ENCODE results near the gene ITGAD.
A peak's percentile ranks its signal among the peaks of the same experiment; 100 is the strongest.

Gene ITGAD
- total RNA-seq, result 0 reads per million in 2 donors

- no peak for DNase-seq
Measured at GRCh38 chr16:31393056-31393455, at the start of gene ITGAD. TSS of gene ITGAD (plus strand) at chr16:31393335. CDS start at chr16:31393361, 26 bp downstream.

- DNase-seq, result no peak
Measured at GRCh38 chr16:31344712-31345111, 48.4 kb upstream of the ITGAD start.

- no peak for DNase-seq
Measured at GRCh38 chr16:31347445-31347844, 45.7 kb upstream of the ITGAD start.

GRCh38 chr16:31348579-31348978 is 44.6 kb upstream of the ITGAD start:
- DNase-seq, result no peak

GRCh38 chr16:31350275-31351005 is 42.7 kb upstream of the ITGAD start:
- peak in 1 of 5 experiments; percentile 30 for DNase-seq

DNA sequence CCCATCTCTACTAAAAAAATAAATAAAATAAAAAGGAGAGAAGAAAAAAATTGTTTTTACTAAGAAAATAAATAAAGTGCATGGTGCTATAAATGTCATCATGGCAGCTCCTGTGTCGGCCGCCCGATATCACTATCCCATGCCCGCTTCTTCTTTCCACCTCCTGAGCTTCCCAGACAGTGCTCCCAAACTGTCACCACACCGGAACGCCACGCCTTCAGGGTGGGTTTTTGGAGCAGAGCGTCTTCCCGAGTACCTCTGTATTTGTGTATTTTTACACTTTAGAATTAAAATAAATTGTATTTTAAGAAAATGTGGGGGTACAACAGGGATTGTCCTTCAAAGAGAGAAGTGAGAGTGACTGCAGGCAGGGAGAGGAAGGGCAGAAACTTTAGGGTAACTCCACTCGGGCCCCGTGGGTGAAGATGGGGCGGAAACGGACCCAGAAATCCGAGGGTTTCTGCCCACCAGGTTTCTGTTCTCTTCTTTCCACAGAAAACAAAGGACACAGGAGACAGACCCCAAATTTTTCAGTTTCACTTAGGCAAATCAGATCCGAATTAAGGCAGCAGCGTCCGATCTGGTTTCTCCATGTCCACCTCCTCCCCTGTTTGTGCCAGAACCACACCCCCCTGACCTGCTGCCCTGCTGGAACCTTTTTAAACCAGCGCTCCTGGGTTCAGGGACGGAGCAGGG is 41.7 kb upstream of the ITGAD start:
- no peak for DNase-seq

GRCh38 chr16:31351942-31352325 is 41.2 kb upstream of the ITGAD start:
- DNase-seq, result no peak

DNA sequence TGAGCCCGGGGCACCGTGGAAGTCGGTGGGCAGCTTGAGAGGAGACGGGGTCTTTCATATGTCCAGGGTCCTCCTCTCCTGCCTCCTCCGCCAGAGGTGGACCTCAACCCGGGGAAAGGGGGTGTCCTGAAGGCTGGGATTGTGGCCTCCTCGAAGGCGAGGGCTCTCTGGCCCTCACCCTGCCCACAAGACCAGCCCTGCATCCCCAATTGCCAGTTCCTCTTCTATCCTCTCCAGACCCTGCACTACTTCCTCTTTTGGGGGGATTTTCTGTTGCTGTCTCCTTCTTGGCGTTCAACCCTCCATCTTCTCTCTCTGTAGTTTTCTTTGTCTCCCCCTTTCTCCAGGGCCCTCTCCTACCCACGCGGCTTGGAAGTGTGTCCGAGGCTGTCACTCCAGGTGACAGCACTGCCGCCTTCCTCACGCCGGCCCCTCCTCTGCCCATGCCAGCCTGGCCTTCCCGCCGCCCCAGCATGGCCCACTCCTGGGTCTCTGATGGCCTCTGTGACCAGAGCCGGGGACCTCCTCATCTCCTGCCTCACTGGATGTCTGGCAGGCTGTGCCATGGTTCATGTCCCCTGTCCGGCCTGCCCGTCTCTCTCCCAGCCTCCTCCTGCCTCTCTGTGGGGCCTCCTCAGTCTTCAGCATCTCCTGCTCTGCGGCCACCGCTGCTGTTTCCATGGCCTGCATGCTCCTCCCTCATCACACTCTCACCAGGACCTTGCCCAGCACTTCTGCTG is 40.6 kb upstream of the ITGAD start:
- DNase-seq, result no peak

DNA sequence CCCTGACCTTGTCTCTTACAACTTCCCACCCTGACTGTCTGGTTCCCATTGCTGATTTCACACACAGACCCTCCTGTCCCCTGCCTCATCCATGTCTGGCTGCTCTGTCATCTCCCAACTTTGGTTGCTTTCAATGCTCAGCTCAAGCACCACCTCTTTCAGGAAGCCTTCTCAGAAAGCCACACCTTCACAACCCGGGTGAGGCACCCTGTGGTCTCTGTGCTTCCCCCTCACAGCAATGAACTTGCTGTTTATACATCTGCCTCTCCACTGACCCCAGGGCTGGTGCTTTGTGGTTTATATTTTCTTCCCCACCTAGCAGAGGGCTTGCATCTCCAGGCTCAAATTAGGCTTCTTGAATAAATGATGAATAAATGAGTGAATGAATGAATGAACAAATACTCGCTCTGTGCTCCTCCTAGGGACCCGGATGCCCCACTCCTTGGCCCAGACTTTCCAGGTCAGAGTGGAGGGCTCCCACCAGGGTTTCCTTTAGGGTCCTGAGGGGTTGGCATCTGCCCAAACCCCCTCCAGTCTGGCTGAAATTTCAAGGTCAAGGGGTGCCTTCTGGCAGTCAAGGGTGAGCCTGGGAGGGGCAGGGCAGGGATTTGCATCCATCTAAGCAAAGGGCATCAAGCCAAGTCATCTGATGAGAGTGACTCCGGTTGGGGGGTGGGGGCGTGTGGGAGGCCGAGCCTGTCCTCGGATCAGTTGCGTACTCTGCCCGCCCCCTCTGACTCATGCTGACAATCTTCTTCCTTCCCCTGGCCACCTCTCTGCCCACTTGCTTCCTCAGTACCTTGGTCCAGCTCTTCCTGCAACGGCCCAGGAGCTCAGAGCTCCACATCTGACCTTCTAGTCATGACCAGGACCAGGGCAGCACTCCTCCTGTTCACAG is 38.5 kb upstream of the ITGAD start, which contains the start of gene ITGAX:
Gene ITGAX (plus strand): TSS at position 783 of the 898 bp plus-strand sequence. CDS start 79 bp downstream, at position 862.
- peak in 3 of 5 experiments; percentile 28 to 88 (median 35) for DNase-seq

- DNase-seq, result no peak
Measured at GRCh38 chr16:31355431-31356100, 37.6 kb upstream of the ITGAD start.

DNA sequence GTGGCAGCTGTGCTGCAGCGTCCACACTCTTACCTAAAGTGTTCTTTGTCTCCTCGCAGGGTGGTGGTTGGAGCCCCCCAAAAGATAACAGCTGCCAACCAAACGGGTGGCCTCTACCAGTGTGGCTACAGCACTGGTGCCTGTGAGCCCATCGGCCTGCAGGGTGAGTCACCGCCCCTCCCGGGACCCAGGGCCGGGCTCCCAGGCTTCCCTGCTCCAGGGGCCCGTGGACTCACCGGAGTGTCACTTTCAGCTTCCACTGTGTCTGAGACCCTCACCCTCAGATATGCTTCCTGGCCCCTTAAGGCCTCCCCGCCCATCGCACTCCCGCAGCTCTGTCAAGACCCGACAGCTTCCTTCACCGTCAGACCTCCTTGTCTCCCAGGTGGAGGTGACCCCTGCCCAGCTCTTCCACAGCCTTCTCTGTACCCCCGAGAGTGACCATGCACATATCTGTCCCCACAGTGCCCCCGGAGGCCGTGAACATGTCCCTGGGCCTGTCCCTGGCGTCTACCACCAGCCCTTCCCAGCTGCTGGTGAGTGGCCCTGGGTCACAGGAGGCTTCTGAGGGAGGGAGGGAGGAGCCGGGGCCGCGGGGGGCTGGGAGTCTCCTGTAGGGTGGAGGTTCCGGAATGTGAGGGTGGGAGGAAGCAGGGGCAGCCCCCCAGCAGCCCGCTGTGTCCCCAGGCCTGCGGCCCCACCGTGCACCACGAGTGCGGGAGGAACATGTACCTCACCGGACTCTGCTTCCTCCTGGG is 36.4 kb upstream of the ITGAD start:
- no peak for DNase-seq

GRCh38 chr16:31357324-31358109 is 35.6 kb upstream of the ITGAD start:
- peak in 1 of 5 experiments; percentile 66 for DNase-seq

GRCh38 chr16:31360251-31360650 is 32.9 kb upstream of the ITGAD start:
- no peak for DNase-seq

DNA sequence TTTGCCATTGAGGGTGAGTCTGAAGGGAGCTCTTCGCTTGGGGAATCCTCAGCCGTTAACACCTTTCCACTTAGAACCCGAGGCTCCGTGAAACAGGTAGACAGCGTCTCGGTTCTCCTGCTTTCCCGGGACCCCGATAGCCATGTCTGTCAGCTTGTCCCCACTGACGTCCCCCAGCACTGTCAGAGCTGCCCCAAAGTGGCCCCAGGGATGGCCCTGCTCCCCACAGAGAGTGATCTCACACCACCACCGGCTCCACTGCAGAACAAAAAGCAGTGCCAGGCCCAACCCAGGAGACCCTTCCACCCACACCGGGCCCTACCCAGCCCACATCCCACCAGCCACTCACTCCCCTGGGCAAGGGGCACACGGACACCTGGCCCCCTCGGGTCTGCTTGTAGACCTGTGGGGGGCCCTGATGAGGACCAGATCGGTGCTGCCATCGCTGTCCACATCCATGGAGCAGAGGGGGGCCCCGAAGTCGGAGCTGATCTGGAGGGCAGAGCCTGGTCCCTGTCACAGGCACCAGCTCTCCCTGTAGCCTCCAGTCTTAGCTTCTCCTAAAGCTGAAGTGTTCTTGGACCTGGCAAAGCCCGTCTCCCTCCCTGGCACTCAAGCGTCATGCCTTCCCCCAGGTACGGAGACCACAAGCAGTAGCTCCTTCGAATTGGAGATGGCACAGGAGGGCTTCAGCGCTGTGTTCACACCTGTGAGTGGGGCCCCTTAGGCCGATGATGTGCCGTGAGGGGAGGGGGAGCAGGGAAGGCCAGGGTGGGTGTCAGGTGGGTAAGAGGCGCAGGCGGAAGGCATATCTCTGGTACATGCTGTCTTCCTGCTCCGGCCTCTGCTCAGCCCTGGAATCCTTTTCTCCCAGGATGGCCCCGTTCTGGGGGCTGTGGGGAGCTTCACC is 31.7 kb upstream of the ITGAD start:
- DNase-seq, result no peak

GRCh38 chr16:31362476-31363405 is 30.4 kb upstream of the ITGAD start:
- DNase-seq, result no peak

GRCh38 chr16:31363721-31364120 is 29.4 kb upstream of the ITGAD start:
- no peak for DNase-seq

- no peak for DNase-seq
Measured at GRCh38 chr16:31364421-31364820, 28.7 kb upstream of the ITGAD start.

Measured in T-helper 2 cell (primary cell).